NCI-H1417 (cell line): ENCODE results near the gene RING1.

Experiments used
- DNase-seq, 3 experiments: peaks; one replicate each; lab custom pipeline; 2025; lab: John Stamatoyannopoulos, UW

The RING1 gene

GRCh38 chr6:33192105-33192646 is 16.1 kb upstream of the RING1 start, which contains the start of gene COL11A2:
TSS of gene COL11A2 (minus strand) at chr6:33192467. CDS start at chr6:33192240, 227 bp downstream.
- peak in 2 of 3 experiments; percentile 18 to 43 for DNase-seq

- DNase-seq: peak in 2 of 3 experiments; percentile 52 to 55
Observed at GRCh38 chr6:33192671-33193602, 15.4 kb upstream of the RING1 start.

GRCh38 chr6:33193619-33194018 is 14.7 kb upstream of the RING1 start:
- no peak for DNase-seq

GRCh38 chr6:33194431-33194979 is 13.8 kb upstream of the RING1 start:
- DNase-seq: no peak

GRCh38 chr6:33195304-33196165 is 12.8 kb upstream of the RING1 start:
- DNase-seq: no peak

GRCh38 chr6:33197431-33198048 is 10.8 kb upstream of the RING1 start:
- DNase-seq: peak; percentile 12 to 44 (median 16)

GRCh38 chr6:33198159-33198852 is 10.0 kb upstream of the RING1 start:
- DNase-seq: no peak

GRCh38 chr6:33198853-33199436 is 9.4 kb upstream of the RING1 start:
- DNase-seq: no peak

GRCh38 chr6:33199687-33200218 is 8.5 kb upstream of the RING1 start:
- DNase-seq: peak; percentile 65 to 87 (median 86)

- DNase-seq: peak; percentile 98 to 99 (median 99)
Observed at GRCh38 chr6:33200219-33201146, 7.8 kb upstream of the RING1 start, which contains the start of the genes RXRB and SLC39A7. TSS of gene RXRB (minus strand) at chr6:33200665. CDS start at chr6:33200476, 189 bp downstream. TSS of gene SLC39A7 (plus strand) at chr6:33200867. CDS start at chr6:33201246, 379 bp downstream.

GRCh38 chr6:33201147-33201545 is 7.2 kb upstream of the RING1 start:
- DNase-seq: no peak

GRCh38 chr6:33201935-33202334 is 6.4 kb upstream of the RING1 start:
- DNase-seq: no peak

- DNase-seq: no peak
Observed at GRCh38 chr6:33202799-33203198, 5.5 kb upstream of the RING1 start.

GRCh38 chr6:33203443-33204164 is 4.7 kb upstream of the RING1 start:
- no peak for DNase-seq

- no peak for DNase-seq
Observed at GRCh38 chr6:33204165-33204414, 4.2 kb upstream of the RING1 start.

- peak; percentile 86 to 94 (median 92) for DNase-seq
Observed at GRCh38 chr6:33204415-33205190, 3.7 kb upstream of the RING1 start, which contains the start of gene HSD17B8. TSS of gene HSD17B8 (plus strand) at chr6:33204655. CDS start at chr6:33204669, 14 bp downstream.
